Measurements from ENCODE around the gene TAS2R3. TPM values are rescaled to one million over a fixed set of nuclear protein-coding genes. Genes with fewer than 3 reads are reported as not detected.

The TAS2R3 gene
- polyA plus RNA-seq, 2 donors, result 0.10 TPM; not detected in 1

DNA sequence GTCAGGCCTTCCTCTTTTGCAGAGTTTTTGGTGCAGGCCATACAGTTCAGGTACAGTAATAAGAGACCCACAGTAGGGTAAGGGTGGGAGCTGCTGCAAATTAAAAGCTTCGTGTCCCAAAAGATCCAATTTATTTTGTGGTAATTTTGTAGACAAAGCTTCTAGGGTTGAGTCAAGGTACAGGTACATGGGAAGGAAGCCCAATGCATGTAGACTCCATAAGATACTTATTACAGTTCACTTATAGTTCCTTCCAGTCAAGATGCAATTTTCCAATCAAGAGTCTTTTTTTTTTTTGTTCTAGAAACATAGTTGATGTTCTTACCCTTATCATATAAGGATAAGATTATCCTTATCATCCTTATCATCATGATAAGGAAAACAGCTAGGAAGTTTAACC, 12.5 kb downstream of the TAS2R3 start, which contains the start of gene TAS2R4:
Gene TAS2R4 (plus strand): TSS at position 301 of the 400 bp plus-strand sequence. CDS start 1,815 bp downstream, outside the sequence.
- Histone ChIP-seq H3K9me3 (ENCODE audit: control insufficient read depth in 2 of 2, insufficient read depth in 1 of 2, low read depth in 1 of 2, low read length in 1 of 2) (no peaks in the 10 kb centered on the region), H3K36me3 (ENCODE audit: control insufficient read depth in 2 of 2, insufficient read depth in 2 of 2, low read length in 1 of 2) (peaks cover 0 to 3% of the 10 kb centered on the region in 2 donors), H3K27ac (ENCODE audit: low read depth in 2 of 2, low read length in 1 of 2) (no peak within 1 kb of the TSS), H3K4me3 (ENCODE audit: low read depth in 1 of 2, low read length in 2 of 2) (no peak within 1 kb of the TSS), H3K27me3 (ENCODE audit: control insufficient read depth in 1 of 2, insufficient read depth in 2 of 2, low read length in 2 of 2) (no peaks in the 10 kb centered on the region), H3K4me1 (ENCODE audit: control insufficient read depth in 2 of 2, insufficient read depth in 2 of 2, low read length in 1 of 2) (no peaks in the 10 kb centered on the region)
- 93 to 97% methylated on average over 1 of the region's 1 CpG for WGBS, 2 donors

DNA sequence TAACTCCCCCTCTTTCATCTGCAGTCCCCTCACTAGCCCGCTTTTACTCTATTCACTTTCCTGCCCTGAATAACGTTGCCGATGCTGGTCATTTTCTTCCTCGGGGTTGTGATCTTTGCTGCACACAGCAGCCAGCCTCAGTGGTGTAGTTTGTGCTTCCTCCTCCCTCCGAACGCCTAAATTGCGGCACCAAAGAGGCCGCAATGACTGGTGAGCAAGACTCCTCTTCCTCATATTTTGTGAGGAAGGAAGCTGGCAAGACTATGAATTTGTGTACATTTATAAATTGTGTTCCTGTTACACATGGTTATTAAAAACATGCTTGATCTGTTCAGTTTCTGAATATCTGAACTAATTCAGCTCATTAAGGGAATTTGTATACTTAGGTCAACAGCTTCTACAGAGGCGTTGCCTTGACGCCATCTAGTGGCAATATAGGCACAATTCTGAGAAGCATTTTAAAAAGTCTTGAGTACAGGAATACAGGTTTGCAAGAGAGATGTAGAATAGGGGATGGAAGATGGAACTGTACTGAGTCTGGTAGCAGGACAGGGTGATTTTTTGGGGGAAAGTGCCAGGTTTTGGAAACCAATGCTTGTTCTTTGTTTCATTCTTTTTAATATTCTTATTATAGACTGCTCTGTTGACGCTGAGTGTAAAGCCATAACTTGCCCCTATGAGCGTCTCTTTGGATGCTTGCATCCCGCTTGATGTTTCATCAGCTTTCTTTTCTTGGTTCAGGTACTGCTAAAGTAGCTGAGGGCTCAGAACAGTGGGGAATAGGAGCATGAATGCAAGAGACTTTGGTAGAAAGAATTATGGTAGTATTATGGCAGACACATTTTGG, 22.0 kb downstream of the TAS2R3 start:
- Histone ChIP-seq H3K9me3 (ENCODE audit: control insufficient read depth in 2 of 2, insufficient read depth in 1 of 2, low read depth in 1 of 2, low read length in 1 of 2) (no peaks in the 10 kb centered on the region), H3K4me1 (ENCODE audit: control insufficient read depth in 2 of 2, insufficient read depth in 2 of 2, low read length in 1 of 2) (no peaks in the 10 kb centered on the region)
- 72 to 77% methylated on average over 13 of the region's 13 CpGs for WGBS, 2 donors

DNA sequence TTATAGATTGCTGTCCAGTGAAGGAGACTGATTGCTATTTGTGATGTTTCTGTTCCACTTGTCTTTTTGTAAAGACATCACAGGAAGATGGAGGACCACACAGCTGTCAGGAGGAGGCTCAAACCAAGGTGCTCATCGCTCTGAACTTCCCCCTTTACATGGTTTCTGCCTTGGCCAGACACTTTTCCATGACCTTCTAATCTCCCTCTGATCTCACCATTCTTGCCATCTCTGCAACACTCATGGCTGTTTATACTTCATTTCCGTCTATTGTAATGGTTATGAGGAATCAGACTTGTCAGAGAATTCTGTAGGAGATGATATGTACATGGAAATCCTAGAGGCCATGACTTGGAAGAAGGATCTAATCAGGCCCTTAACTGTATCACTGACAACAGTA, 24.4 kb downstream of the TAS2R3 start:
- no peak overlapping the region for H3K4me3 ChIP-seq (ENCODE audit: low read depth in 1 of 2, low read length in 2 of 2)
- no peaks in the 10 kb centered on the region for H3K27me3 ChIP-seq (ENCODE audit: control insufficient read depth in 1 of 2, insufficient read depth in 2 of 2, low read length in 2 of 2)
- 82 to 84% methylated on average over 2 of the region's 2 CpGs for WGBS, 2 donors

More for the DNA sequence above, 22.0 kb downstream of the TAS2R3 start:
- no peak overlapping the region for H3K4me3 ChIP-seq (ENCODE audit: low read depth in 1 of 2, low read length in 2 of 2)
- H3K27ac ChIP-seq (ENCODE audit: low read depth in 2 of 2, low read length in 1 of 2), result no peak overlapping the region
- no peaks in the 10 kb centered on the region for H3K27me3 ChIP-seq (ENCODE audit: control insufficient read depth in 1 of 2, insufficient read depth in 2 of 2, low read length in 2 of 2)
- H3K36me3 ChIP-seq (ENCODE audit: control insufficient read depth in 2 of 2, insufficient read depth in 2 of 2, low read length in 1 of 2), result peaks cover 2 to 3% of the 10 kb centered on the region in 2 donors

DNA sequence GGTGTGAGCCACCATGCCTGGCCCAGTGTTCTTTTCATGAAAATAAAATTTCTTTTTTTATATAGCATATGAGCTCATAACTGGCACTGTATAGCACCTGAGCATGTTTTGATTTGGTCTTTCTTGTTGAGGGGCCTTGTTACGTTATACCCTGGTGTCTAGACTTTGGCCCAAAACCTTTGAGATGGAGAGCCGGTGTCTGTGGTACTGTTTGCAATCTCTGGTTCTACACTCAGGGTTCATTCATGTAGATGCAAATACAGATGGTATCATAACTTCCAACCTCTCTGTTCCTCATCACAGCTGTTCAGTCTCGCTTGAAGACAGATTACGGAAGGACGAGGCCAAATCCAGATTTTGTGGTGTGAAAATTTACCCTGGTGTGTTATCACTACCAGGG, 26.0 kb downstream of the TAS2R3 start, which contains the start of gene TAS2R5:
Gene TAS2R5 (plus strand): TSS at position 301 of the 400 bp plus-strand sequence. CDS start 145 bp downstream, outside the sequence.
- Histone ChIP-seq H3K36me3 (ENCODE audit: control insufficient read depth in 2 of 2, insufficient read depth in 2 of 2, low read length in 1 of 2) (peaks cover 3 to 4% of the 10 kb centered on the region in 2 donors), H3K9me3 (ENCODE audit: control insufficient read depth in 2 of 2, insufficient read depth in 1 of 2, low read depth in 1 of 2, low read length in 1 of 2) (no peaks in the 10 kb centered on the region), H3K4me3 (ENCODE audit: low read depth in 1 of 2, low read length in 2 of 2) (no peak within 1 kb of the TSS), H3K27me3 (ENCODE audit: control insufficient read depth in 1 of 2, insufficient read depth in 2 of 2, low read length in 2 of 2) (no peaks in the 10 kb centered on the region), H3K27ac (ENCODE audit: low read depth in 2 of 2, low read length in 1 of 2) (no peak within 1 kb of the TSS), H3K4me1 (ENCODE audit: control insufficient read depth in 2 of 2, insufficient read depth in 2 of 2, low read length in 1 of 2) (no peaks in the 10 kb centered on the region)
- 83 to 85% methylated on average over 5 of the region's 5 CpGs for WGBS, 2 donors

More for the DNA sequence above, 24.4 kb downstream of the TAS2R3 start:
- Histone ChIP-seq H3K4me1 (ENCODE audit: control insufficient read depth in 2 of 2, insufficient read depth in 2 of 2, low read length in 1 of 2) (no peaks in the 10 kb centered on the region), H3K27ac (ENCODE audit: low read depth in 2 of 2, low read length in 1 of 2) (no peak overlapping the region), H3K36me3 (ENCODE audit: control insufficient read depth in 2 of 2, insufficient read depth in 2 of 2, low read length in 1 of 2) (peaks cover 3 to 4% of the 10 kb centered on the region in 2 donors), H3K9me3 (ENCODE audit: control insufficient read depth in 2 of 2, insufficient read depth in 1 of 2, low read depth in 1 of 2, low read length in 1 of 2) (no peaks in the 10 kb centered on the region)

DNA sequence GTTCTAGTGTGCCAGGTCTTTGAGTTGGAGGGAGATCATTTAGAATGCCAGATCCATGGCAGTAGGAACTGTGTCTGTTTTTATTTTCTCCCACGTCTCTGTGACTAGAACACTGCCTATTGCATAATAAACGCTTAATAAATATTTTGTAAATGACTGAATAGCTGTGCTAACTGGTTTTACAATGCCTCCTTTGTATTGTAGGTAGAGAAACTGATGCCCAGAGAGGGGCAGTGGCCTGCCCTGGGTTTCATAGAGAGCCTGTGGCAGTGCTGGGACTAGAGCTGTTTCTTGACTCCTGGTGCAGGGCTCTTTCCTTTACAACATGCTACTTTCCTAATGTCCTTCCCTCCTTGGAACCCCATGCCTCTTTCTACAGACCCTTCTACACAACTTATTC, 28.6 kb downstream of the TAS2R3 start:
- peaks cover 1 to 4% of the 10 kb centered on the region in 2 donors for H3K36me3 ChIP-seq (ENCODE audit: control insufficient read depth in 2 of 2, insufficient read depth in 2 of 2, low read length in 1 of 2)
- no peaks in the 10 kb centered on the region for H3K27me3 ChIP-seq (ENCODE audit: control insufficient read depth in 1 of 2, insufficient read depth in 2 of 2, low read length in 2 of 2)
- H3K4me3 ChIP-seq (ENCODE audit: low read depth in 1 of 2, low read length in 2 of 2), result no peak overlapping the region
- no peak overlapping the region for H3K27ac ChIP-seq (ENCODE audit: low read depth in 2 of 2, low read length in 1 of 2)
- no peaks in the 10 kb centered on the region for H3K9me3 ChIP-seq (ENCODE audit: control insufficient read depth in 2 of 2, insufficient read depth in 1 of 2, low read depth in 1 of 2, low read length in 1 of 2)
- no peaks in the 10 kb centered on the region for H3K4me1 ChIP-seq (ENCODE audit: control insufficient read depth in 2 of 2, insufficient read depth in 2 of 2, low read length in 1 of 2)
- WGBS, 2 donors, result 82 to 83% methylated on average over 2 of the region's 2 CpGs

Other genes starting within 250 kb of the TAS2R3 start
- gene AGK, start 212.7 kb upstream of the TAS2R3 start, polyA plus RNA-seq, result 10 to 100 TPM; 11.1 to 12.1 TPM
- gene DENND11, start 61.9 kb upstream of the TAS2R3 start, polyA plus RNA-seq, result 1 to 10 TPM; 4.5 to 4.7 TPM
- not detected for gene WEE2, start 55.7 kb upstream of the TAS2R3 start, polyA plus RNA-seq
- gene SSBP1, start 25.7 kb upstream of the TAS2R3 start, polyA plus RNA-seq, result 100 to 1,000 TPM; 159 to 209 TPM
- gene TAS2R4, start 12.6 kb downstream of the TAS2R3 start, polyA plus RNA-seq, result under 1 TPM; 0.11 to 0.51 TPM
- 1 to 10 TPM in 1 of 2 donors, under 1 TPM in 1; 0.28 to 1.0 TPM for gene TAS2R5, start 26.1 kb downstream of the TAS2R3 start, polyA plus RNA-seq
- gene PRSS37, start 77.4 kb downstream of the TAS2R3 start, polyA plus RNA-seq, result not detected
- gene OR9A4, start 152.3 kb downstream of the TAS2R3 start, polyA plus RNA-seq, result not detected
- under 1 TPM; 0.69 to 0.78 TPM for gene CLEC5A, start 182.9 kb downstream of the TAS2R3 start, polyA plus RNA-seq
- not detected for gene TAS2R38, start 209.7 kb downstream of the TAS2R3 start, polyA plus RNA-seq
- gene MGAM, start 231.8 kb downstream of the TAS2R3 start, polyA plus RNA-seq, result under 1 TPM; 0.01 to 0.02 TPM